Measurements from ENCODE around the gene FGD4.
"Not testable (repeated sequence)": the region's sequence is repeated elsewhere in the genome, so short reads cannot be mapped to it uniquely, and the experiment has no call there.

The FGD4 gene

GRCh38 chr12:32499048-32499447, 99.7 kb downstream of the FGD4 start:
- no peak for DNase-seq

GRCh38 chr12:32501835-32502333, 102.5 kb downstream of the FGD4 start:
- no peak for DNase-seq

- no peak for DNase-seq
Measured at GRCh38 chr12:32502693-32503502, 103.5 kb downstream of the FGD4 start.

DNA sequence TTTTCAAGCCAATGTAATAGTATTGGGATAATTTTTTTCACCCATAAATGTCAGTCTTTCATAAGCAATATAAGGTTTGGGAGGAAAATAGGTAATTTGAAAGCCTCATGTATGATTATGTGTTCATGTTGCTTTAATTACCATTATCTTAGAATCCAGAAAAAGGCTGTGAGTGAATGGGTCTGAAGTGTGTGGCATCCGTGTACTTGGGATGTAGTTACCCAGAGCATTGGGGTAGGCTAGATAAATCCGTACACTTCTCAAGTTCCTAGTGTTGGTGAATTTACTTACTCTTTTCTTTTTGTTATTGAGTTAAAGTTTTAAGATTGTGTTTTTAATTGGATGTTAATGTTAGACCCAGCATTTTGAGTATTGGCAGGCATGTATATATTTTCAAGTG, 104.4 kb downstream of the FGD4 start:
- no peak for DNase-seq

DNA sequence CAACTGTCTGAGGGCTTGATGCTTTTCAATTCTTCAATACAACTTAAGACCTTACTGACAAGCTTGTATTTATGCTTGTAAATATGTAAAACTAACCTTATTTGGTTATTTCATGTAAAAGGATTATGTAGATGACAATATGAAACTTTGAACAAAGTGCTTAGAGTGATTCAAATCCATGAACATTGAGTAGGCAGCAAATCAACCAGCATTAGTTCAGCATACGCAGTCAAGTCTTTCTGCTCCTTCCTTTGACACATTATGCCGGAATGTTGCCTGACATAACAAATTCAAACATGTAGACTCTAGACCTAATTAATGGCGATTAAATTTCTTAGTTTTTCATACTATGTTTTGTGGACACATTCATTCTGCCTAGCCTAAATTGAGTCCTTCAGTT, 105.2 kb downstream of the FGD4 start:
- no peak for DNase-seq

GRCh38 chr12:32505067-32505945, 105.9 kb downstream of the FGD4 start:
- DNase-seq = no peak

- not testable (repeated sequence) for DNase-seq
Measured at GRCh38 chr12:32507096-32507941, 108.0 kb downstream of the FGD4 start.

DNA sequence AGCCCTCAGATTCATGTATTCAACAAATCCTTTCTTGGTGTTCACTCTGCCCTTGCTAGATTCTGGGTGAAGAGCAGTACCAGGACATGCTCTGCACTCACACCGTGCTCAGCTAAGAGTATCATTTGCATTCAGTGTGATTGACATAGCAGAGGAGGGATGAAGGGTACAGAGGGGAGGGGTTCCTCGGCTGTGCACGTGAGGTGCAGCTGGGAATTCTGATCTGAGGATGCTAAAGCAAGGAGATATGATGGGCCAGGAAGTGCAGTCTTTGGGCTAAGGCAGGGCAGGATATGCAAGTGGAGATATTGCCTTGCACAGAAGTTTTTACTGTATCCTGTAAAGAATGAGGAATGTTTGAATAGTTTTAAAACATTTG, 108.6 kb downstream of the FGD4 start:
- DNase-seq = no peak

DNA sequence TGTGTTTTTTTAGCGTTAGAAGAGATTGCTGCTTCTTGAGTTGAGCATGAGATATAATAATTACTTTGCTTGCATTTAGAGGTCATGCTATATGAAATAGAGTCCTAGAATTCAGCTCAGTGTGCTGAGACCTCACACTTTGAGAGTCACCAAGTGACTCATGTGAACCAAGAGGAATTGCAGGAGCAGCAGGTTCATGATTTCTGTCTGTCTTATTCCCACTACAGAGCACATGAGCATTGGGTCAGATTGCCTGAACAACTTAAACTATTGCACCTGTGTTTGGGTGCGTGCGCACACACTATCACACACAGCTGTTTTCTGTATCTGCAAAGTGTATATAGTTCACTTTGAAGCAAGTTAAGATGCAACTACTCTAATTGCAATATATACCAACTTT, 109.3 kb downstream of the FGD4 start:
- no peak for DNase-seq

GRCh38 chr12:32509328-32510091, 110.2 kb downstream of the FGD4 start:
- DNase-seq = no peak

GRCh38 chr12:32511976-32512375, 112.6 kb downstream of the FGD4 start:
- not testable (repeated sequence) for DNase-seq

DNA sequence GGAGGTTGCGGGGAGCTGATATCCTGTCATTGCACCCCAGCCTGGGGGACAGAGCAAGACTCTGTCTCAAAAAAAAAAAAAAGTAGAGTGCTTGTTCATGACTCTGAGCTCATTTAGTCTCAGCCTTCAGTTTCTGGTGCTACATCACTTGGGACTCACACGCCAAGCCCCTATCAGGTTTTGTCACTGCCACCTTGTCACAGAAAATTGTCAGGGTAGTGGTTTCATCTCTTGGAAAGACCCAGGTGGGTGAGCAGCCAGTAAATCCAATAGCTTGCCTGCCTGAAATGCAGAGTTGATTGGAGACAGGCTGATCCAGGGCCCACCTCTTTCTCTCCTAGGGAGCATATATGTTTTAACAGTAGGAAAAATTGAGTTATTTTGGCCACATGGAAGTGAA, 113.0 kb downstream of the FGD4 start:
- DNase-seq = no peak

GRCh38 chr12:32512910-32513309, 113.6 kb downstream of the FGD4 start:
- no peak for DNase-seq

GRCh38 chr12:32515137-32515873, 115.9 kb downstream of the FGD4 start:
- DNase-seq = no peak

GRCh38 chr12:32516230-32516629, 116.9 kb downstream of the FGD4 start:
- DNase-seq = no peak

DNA sequence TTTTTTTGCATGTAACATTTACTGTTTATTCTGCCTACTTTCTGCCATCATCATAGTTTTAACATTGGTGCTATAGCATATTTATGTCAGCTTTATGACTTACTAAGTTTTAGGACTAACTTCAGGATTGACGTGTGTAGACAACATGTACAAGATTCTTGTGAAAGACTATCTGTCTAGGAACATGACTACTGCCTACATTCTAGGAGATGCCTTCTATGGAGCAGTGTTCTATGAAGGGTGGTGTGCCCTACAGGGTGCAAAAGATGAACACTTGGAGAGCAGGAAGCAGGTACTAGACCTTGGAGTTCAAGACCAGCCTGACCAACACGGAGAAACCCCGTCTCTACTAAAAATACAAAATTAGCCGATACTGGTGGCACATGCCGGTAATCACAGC, 118.6 kb downstream of the FGD4 start:
- DNase-seq = no peak

DNA sequence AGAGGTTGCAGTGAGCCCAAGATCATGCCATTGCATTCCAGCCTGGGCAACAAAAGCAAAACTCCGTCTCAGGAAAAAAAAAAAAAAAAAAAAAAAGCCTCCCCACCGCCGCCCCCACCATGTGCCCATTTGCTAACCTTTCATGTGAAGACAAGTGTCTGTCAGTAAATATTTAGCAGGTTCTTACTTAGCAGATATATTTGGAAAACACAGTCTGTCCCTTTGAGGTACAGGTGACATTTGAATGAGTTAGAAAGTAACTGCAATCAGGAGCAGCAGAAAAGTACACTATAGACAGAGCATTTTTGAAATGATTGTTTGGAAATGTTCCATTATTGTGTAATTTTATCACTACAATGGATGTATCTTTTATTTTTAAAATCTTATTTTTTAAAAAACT, 119.7 kb downstream of the FGD4 start:
- DNase-seq = no peak

GRCh38 chr12:32522331-32523221, 123.2 kb downstream of the FGD4 start:
- DNase-seq = no peak

GRCh38 chr12:32525802-32526201, 126.4 kb downstream of the FGD4 start:
- DNase-seq = not testable (repeated sequence)

- DNase-seq = not testable (repeated sequence)
Measured at GRCh38 chr12:32526343-32526742, 127.0 kb downstream of the FGD4 start.
